Dedifferentiated amniotic fluid mesenchymal stem cell (primary cell): ENCODE measurements around the gene CTSC.
A peak's percentile ranks its signal among the peaks of the same experiment; 100 is the strongest.
"Not testable (repeated sequence)": the region's sequence is repeated elsewhere in the genome, so short reads cannot be mapped to it uniquely, and the experiment has no call there.

ENCODE experiments used
- DNase-seq: peaks from one replicate; pipeline ENCODE4 v3.0.0-alpha.2; 2016; ENCODE audit errors: extremely low spot score

The CTSC gene

GRCh38 chr11:88282747-88283515 lies 54.6 kb downstream of the CTSC start:
- no peak for DNase-seq

- DNase-seq = no peak
Observed at GRCh38 chr11:88281317-88281712, 56.2 kb downstream of the CTSC start.

GRCh38 chr11:88280673-88281316 lies 56.7 kb downstream of the CTSC start:
- no peak for DNase-seq

- no peak for DNase-seq
Observed at GRCh38 chr11:88277349-88277915, 60.1 kb downstream of the CTSC start.

- no peak for DNase-seq
Observed at GRCh38 chr11:88275636-88276035, 61.9 kb downstream of the CTSC start.

GRCh38 chr11:88266919-88267318 lies 70.6 kb downstream of the CTSC start:
- no peak for DNase-seq

GRCh38 chr11:88266157-88266556 lies 71.4 kb downstream of the CTSC start:
- no peak for DNase-seq

GRCh38 chr11:88259431-88259830 lies 78.1 kb downstream of the CTSC start:
- no peak for DNase-seq

- no peak for DNase-seq
Observed at GRCh38 chr11:88252208-88252607, 85.3 kb downstream of the CTSC start.

GRCh38 chr11:88250566-88251242 lies 86.8 kb downstream of the CTSC start:
- DNase-seq = no peak

- DNase-seq = no peak
Observed at GRCh38 chr11:88249706-88250105, 87.8 kb downstream of the CTSC start.

GRCh38 chr11:88246696-88247095 lies 90.8 kb downstream of the CTSC start:
- peak; percentile 64 for DNase-seq

GRCh38 chr11:88245576-88245975 lies 92.0 kb downstream of the CTSC start:
- DNase-seq = not testable (repeated sequence)
